B cell (primary cell): ENCODE data around the gene CCL11. TPM values are rescaled to one million over a fixed set of nuclear protein-coding genes. Genes with fewer than 3 reads are reported as not detected.

Experiments
- ATAC-seq: fragments of 200-7000 bp; cut with Tn5 transposase; one replicate; pipeline ENCODE4 v1.10.0; 2021; ENCODE audit warnings: low read depth, mild to moderate bottlenecking, moderate number of reproducible peaks, moderate library complexity
- CTCF ChIA-PET: fragments of 350-600 bp; sonication (Branson Sonifier 250); formaldehyde crosslinking; loops from one replicate; lab custom pipeline; 2021; ENCODE audit warnings: antibody characterized with exemption, inconsistent platforms; lab: Charles Lee
- POLR2A ChIA-PET: fragments of 350-600 bp; sonication (Branson Sonifier 250); formaldehyde crosslinking; loops from one replicate; lab custom pipeline; 2021; ENCODE audit warnings: antibody characterized with exemption; lab: Charles Lee
- DNase-seq: peaks from one replicate; pipeline ENCODE4 v3.0.0; 2013
- H2AFZ ChIP-seq: 2 replicates; pipeline ENCODE4 v1.6.1; 2012; ENCODE audit warnings: mild to moderate bottlenecking, low read depth, low read length; ENCODE audit not compliant: insufficient read depth, poor library complexity, severe bottlenecking
- H3K27ac ChIP-seq, 2 donors: 1 replicate in 1 of 2; 2 replicates in 1 of 2; pipeline ENCODE4 v1.5.1; 2012 to 2013; ENCODE audit warnings: low read length in 2 of 2, mild to moderate bottlenecking in 2 of 2, moderate library complexity in 1 of 2
- H3K27me3 ChIP-seq, 4 experiments: fragments of 200-600 bp in 1 of 4; sonication (generic) in 1 of 4; replicated peaks in 1 of 4; 1 replicate in 2 of 4; 2 replicates in 2 of 4; pipeline versions ENCODE4 v1.6.1 to v1.7.0; 2013 to 2016; ENCODE audit warnings: low read length in 3 of 4, mild to moderate bottlenecking in 2 of 4, mixed read lengths in 1 of 4, moderate library complexity in 1 of 4; ENCODE audit not compliant: insufficient read depth in 4 of 4, control insufficient read depth in 3 of 4; ENCODE audit errors: control extremely low read depth in 1 of 4
- H3K36me3 ChIP-seq, 2 experiments: replicated peaks in 1 of 2; 1 replicate in 1 of 2; 2 replicates in 1 of 2; pipeline versions ENCODE4 v1.6.1 to v1.7.1; 2013; ENCODE audit warnings: low read length in 1 of 2; ENCODE audit not compliant: insufficient read depth in 2 of 2, control insufficient read depth in 1 of 2; ENCODE audit errors: control extremely low read depth in 1 of 2, extremely low read depth in 1 of 2
- H3K4me1 ChIP-seq, 2 donors: fragments of 200-600 bp in 1 of 2; sonication (generic) in 1 of 2; 1 replicate in 1 of 2; 2 replicates in 1 of 2; pipeline versions ENCODE4 v1.5.1 to v1.6.1; 2013 to 2017; ENCODE audit warnings: low read length in 2 of 2; ENCODE audit not compliant: control insufficient read depth in 2 of 2, insufficient read depth in 2 of 2
- H3K4me2 ChIP-seq: replicated peaks from 2 replicates; pipeline ENCODE3; 2012; ENCODE audit warnings: mild to moderate bottlenecking, low read depth, low read length; ENCODE audit not compliant: poor library complexity, severe bottlenecking
- H3K4me3 ChIP-seq, 5 experiments: fragments of 200-600 bp in 1 of 5; sonication (generic) in 1 of 5; 1 replicate in 3 of 5; 2 replicates in 2 of 5; pipeline versions ENCODE4 v1.5.1 to v1.7.0; 2011 to 2016; ENCODE audit warnings: low read length in 4 of 5, mild to moderate bottlenecking in 4 of 5, low read depth in 2 of 5, control low read depth in 1 of 5, moderate library complexity in 1 of 5; ENCODE audit not compliant: insufficient read depth in 1 of 5; ENCODE audit errors: control extremely low read depth in 1 of 5, extremely low read depth in 1 of 5
- H3K79me2 ChIP-seq: fragments of 200-600 bp; sonication (generic); one replicate; pipeline ENCODE4 v1.6.0; 2016; ENCODE audit warnings: low read length; ENCODE audit not compliant: control insufficient read depth, insufficient read depth
- H3K9ac ChIP-seq: fragments of 200-600 bp; sonication (generic); 2 replicates; pipeline ENCODE4 v1.6.1; 2017; ENCODE audit warnings: mild to moderate bottlenecking, low read length, moderate library complexity
- H3K9me3 ChIP-seq, 3 donors: one replicate each; pipeline versions ENCODE4 v1.6.1 to v1.7.1; 2013; ENCODE audit warnings: low read length in 2 of 3; ENCODE audit not compliant: control insufficient read depth in 2 of 3, insufficient read depth in 1 of 3; ENCODE audit errors: control extremely low read depth in 1 of 3
- H4K20me1 ChIP-seq: 2 replicates; pipeline ENCODE4 v1.6.0; 2012; ENCODE audit warnings: mild to moderate bottlenecking, low read length; ENCODE audit not compliant: insufficient read depth, control insufficient read depth, poor library complexity, severe bottlenecking
- H3K27ac Mint-ChIP-seq: one replicate; pipeline ENCODE4 v1.8.0; 2021; ENCODE audit warnings: mixed read lengths
- H3K27me3 Mint-ChIP-seq: one replicate; pipeline ENCODE4 v1.8.0; 2021; ENCODE audit warnings: mixed read lengths
- H3K4me1 Mint-ChIP-seq: one replicate; pipeline ENCODE4 v1.8.0; 2021; ENCODE audit warnings: mixed read lengths
- H3K4me3 Mint-ChIP-seq: one replicate; pipeline ENCODE4 v1.8.0; 2021; ENCODE audit warnings: mixed read lengths
- H3K9me3 Mint-ChIP-seq: one replicate; pipeline ENCODE4 v1.8.0; 2022; ENCODE audit warnings: mixed read lengths; ENCODE audit not compliant: insufficient read depth
- EZH2 ChIP-seq: IDR thresholded peaks from 2 replicates; pipeline ENCODE4 v1.6.1; 2012; ENCODE audit warnings: borderline replicate concordance, low read depth, mild to moderate bottlenecking, moderate library complexity, low read length; ENCODE audit not compliant: insufficient read depth, poor library complexity, severe bottlenecking
- WGBS: methylation state at CpG from one replicate; pipeline ENCODE4 v1.1.5; 2013; ENCODE audit warnings: missing lambda C conversion rate; ENCODE audit not compliant: insufficient coverage; 5-methylcytosine and 5-hydroxymethylcytosine counted together
- intact Hi-C: fragments of 100-400 bp; cut with micrococcal nuclease; formaldehyde crosslinking; loops from one replicate; pipeline ENCODE4 v1.10.0; 2022
- polyA plus RNA-seq: library from polyadenylated mRNA; depleted of rRNA; stranded (reverse); fragments of >200 nt; gene quantifications from 2 replicates; pipeline ENCODE4 v1.2.3, GENCODE V29; 2012
- total RNA-seq, 2 donors: library from RNA; stranded (reverse); fragments of 120-200 nt in 1 of 2; gene quantifications; 1 replicate in 1 of 2; 2 replicates in 1 of 2; pipeline versions ENCODE4 v1.2.3 to v1.2.4, GENCODE V29; 2013 to 2022
- TF ChIP-seq, protein P1 (sequence below): fragments of 200-600 bp; IDR thresholded peaks from one replicate; pipeline ENCODE4 v1.8.0; 2022; ENCODE audit warnings: antibody characterized with exemption, mild to moderate bottlenecking

CCL11 gene
- total and polyA plus RNA-seq, 2 donors (not counting 1 experiment from before 2014, with no cell fraction given), result not detected

DNA sequence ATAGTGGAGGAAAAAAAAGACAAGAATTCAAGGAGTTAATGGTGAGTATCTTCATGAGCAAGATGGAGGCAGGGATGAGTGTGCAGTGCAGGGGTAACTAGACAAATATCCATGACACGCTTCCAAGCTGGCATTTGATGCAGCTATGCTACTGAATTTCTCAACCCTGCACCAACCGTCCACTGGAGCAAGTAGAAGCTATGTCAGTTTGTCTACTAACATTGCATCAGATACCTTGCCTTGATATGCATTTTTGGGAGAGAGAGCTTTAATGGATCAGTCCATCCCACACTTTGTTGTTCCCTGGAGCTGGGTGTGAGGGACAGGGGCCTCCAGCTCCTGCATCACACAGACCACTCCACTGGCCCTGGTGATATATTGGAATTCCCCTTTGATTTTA lies 16.4 kb downstream of the CCL11 start:
- intact Hi-C loops, result no loop called here
- H4K20me1 ChIP-seq, result no peaks in the 10 kb centered on the region
- no peaks in the 10 kb centered on the region for H3K9me3 Mint-ChIP-seq
- H3K4me1 ChIP-seq, result peaks cover 6 to 9% of the 10 kb centered on the region in 2 donors
- no peak overlapping the region for H3K4me3 Mint-ChIP-seq
- no peaks in the 10 kb centered on the region for H3K79me2 ChIP-seq
- H3K9ac ChIP-seq, result no peak overlapping the region
- CTCF ChIA-PET, result interaction anchor here (1.4 kb wide), 1 partner anchor 62 kb away, joined by 5 read pairs; the partner anchor contains the start of gene CCL1
- H3K27me3 ChIP-seq, result peaks cover 0 to 15% (median 2%) of the 10 kb centered on the region in 4 experiments
- peaks cover 13% of the 10 kb centered on the region for H3K4me1 Mint-ChIP-seq
- no peak for TF ChIP-seq EZH2
- no peaks in the 10 kb centered on the region for H3K36me3 ChIP-seq
- H3K27ac Mint-ChIP-seq, result no peak overlapping the region
- POLR2A ChIA-PET, result no interaction called here
- H3K27me3 Mint-ChIP-seq, result peaks cover 47% of the 10 kb centered on the region
- ATAC-seq, result no peak
- no peak overlapping the region for H3K27ac ChIP-seq
- no peak overlapping the region for H3K4me3 ChIP-seq
- H3K4me2 ChIP-seq, result no peak overlapping the region
- no peak for DNase-seq
- 100% methylated on average over 1 of the region's 2 CpGs for WGBS
- H2AFZ ChIP-seq, result no peak overlapping the region
- no peaks in the 10 kb centered on the region for H3K9me3 ChIP-seq

DNA sequence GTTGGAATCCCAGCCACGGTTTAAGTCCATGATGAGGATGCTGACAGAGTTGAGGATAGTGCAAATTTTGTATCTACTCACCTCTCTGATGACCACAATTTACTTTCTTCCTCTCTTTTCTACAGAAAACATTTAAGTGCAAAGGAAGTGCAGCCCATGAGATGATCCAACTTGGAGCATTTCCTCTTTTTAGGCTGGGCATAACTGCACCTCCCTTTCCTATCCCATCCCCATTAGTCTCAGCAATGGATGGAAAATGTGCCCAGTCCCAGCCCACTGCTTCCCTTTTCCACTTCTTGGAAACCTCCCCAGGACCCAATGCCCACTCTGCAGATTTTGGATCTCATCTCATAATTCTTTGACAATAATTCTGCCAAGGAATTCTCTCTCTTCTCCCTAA lies 17.1 kb downstream of the CCL11 start:
- intact Hi-C loops, result no loop called here
- H3K27me3 ChIP-seq, result peaks cover 0 to 16% (median 2%) of the 10 kb centered on the region in 4 experiments
- TF ChIP-seq EZH2, result no peak
- TF ChIP-seq, protein P1, sequence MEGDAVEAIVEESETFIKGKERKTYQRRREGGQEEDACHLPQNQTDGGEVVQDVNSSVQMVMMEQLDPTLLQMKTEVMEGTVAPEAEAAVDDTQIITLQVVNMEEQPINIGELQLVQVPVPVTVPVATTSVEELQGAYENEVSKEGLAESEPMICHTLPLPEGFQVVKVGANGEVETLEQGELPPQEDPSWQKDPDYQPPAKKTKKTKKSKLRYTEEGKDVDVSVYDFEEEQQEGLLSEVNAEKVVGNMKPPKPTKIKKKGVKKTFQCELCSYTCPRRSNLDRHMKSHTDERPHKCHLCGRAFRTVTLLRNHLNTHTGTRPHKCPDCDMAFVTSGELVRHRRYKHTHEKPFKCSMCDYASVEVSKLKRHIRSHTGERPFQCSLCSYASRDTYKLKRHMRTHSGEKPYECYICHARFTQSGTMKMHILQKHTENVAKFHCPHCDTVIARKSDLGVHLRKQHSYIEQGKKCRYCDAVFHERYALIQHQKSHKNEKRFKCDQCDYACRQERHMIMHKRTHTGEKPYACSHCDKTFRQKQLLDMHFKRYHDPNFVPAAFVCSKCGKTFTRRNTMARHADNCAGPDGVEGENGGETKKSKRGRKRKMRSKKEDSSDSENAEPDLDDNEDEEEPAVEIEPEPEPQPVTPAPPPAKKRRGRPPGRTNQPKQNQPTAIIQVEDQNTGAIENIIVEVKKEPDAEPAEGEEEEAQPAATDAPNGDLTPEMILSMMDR, result no peak
- no peaks in the 10 kb centered on the region for H3K79me2 ChIP-seq
- no peak overlapping the region for H3K9ac ChIP-seq
- no peaks in the 10 kb centered on the region for H3K9me3 Mint-ChIP-seq
- no peak for ATAC-seq
- no peak overlapping the region for H3K27ac Mint-ChIP-seq
- no peak for DNase-seq
- no peaks in the 10 kb centered on the region for H3K9me3 ChIP-seq
- peaks cover 6 to 9% of the 10 kb centered on the region in 2 donors for H3K4me1 ChIP-seq
- no peak overlapping the region for H3K27ac ChIP-seq
- no peak overlapping the region for H3K4me3 Mint-ChIP-seq
- POLR2A ChIA-PET, result no interaction called here
- no peak overlapping the region for H3K4me2 ChIP-seq
- H3K4me3 ChIP-seq, result no peak overlapping the region
- no peaks in the 10 kb centered on the region for H4K20me1 ChIP-seq
- H3K4me1 Mint-ChIP-seq, result peaks cover 13% of the 10 kb centered on the region
- H3K36me3 ChIP-seq, result no peaks in the 10 kb centered on the region
- CTCF ChIA-PET, result no interaction called here
- H3K27me3 Mint-ChIP-seq, result peaks cover 51% of the 10 kb centered on the region
- WGBS, result no CpG with 5 or more reads among the region's 1 CpG
- H2AFZ ChIP-seq, result no peak overlapping the region
